GM20000 (cell line): ENCODE results near the gene EML6.

Source experiments
- DNase-seq: peaks from one replicate; pipeline ENCODE4 v3.0.0; 2012; ENCODE audit warnings: low spot score
- TF ChIP-seq, protein P1 (sequence below): IDR thresholded peaks from 2 replicates; pipeline ENCODE4 v1.5.1; 2012; ENCODE audit warnings: mild to moderate bottlenecking, control low read depth; ENCODE audit errors: extremely low read depth, missing control alignments

The EML6 gene

GRCh38 chr2:54770676-54771075, 47.2 kb downstream of the EML6 start:
- DNase-seq, result no peak
- TF ChIP-seq, protein P1, sequence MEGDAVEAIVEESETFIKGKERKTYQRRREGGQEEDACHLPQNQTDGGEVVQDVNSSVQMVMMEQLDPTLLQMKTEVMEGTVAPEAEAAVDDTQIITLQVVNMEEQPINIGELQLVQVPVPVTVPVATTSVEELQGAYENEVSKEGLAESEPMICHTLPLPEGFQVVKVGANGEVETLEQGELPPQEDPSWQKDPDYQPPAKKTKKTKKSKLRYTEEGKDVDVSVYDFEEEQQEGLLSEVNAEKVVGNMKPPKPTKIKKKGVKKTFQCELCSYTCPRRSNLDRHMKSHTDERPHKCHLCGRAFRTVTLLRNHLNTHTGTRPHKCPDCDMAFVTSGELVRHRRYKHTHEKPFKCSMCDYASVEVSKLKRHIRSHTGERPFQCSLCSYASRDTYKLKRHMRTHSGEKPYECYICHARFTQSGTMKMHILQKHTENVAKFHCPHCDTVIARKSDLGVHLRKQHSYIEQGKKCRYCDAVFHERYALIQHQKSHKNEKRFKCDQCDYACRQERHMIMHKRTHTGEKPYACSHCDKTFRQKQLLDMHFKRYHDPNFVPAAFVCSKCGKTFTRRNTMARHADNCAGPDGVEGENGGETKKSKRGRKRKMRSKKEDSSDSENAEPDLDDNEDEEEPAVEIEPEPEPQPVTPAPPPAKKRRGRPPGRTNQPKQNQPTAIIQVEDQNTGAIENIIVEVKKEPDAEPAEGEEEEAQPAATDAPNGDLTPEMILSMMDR, result no peak

- TF ChIP-seq, protein P1, result no peak
- no peak for DNase-seq
These were observed 47.9 kb downstream of the EML6 start for GRCh38 chr2:54771166-54771885.

GRCh38 chr2:54772110-54772509, 48.6 kb downstream of the EML6 start:
- TF ChIP-seq, protein P1, result no peak
- no peak for DNase-seq

DNA sequence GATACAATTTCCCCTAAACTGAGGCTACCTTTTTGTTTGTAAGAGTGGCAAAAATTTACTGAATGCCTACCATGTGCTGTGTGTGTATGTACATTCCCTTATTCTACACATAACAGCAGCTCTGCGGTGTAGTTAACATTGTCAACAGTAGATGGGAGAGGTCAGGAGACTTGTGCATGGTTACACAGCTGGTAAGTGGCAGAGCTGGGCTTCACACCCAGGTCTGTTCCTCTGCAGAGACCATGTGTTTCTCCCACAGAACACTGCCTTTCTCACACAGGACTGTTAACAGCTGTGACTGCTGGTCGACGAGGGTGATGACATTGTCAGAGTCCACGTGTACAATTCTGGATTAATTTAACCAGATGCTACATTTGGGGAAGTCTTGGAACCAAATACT, 49.1 kb downstream of the EML6 start:
- TF ChIP-seq, protein P1, result no peak
- no peak for DNase-seq

DNA sequence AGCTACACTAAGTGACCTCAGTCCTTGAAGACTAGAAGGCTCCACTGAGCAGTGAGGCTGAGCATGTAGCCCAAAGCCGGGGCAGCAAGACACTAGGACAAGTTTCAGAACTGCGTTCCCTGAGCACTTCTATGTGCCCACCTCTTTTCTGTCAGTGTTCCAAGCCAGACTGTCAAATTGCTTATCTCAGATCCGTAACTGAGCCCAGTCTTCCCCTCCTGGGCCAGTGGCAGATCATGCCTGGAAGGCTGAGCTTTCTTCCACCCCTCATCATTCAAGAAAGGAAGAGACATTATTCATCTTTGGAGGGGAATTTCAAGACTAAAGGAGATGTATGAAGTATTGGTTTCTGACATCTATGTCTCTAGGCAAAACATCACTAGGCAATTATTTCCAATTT, 49.8 kb downstream of the EML6 start:
- TF ChIP-seq, protein P1, result no peak
- DNase-seq, result no peak

DNA sequence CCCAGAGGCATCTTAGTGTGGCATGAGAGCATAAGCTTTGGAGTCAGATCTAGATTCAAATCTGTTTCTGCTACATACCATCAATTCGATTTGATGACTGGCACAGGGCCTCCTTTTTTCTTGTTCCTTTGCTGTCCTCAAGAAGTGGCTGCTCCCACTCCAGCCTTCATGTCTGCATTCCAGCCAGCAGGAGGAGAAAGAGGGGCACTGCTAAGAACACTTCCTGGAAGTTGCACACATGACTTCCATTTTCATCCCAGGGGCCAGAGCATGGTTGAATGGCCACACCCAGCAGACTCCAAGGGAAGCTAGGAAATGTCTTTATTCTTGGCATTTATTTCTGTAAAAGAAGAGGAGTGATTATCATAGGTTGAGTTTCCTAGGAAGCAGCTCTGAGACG, 50.4 kb downstream of the EML6 start:
- DNase-seq, result no peak

DNA sequence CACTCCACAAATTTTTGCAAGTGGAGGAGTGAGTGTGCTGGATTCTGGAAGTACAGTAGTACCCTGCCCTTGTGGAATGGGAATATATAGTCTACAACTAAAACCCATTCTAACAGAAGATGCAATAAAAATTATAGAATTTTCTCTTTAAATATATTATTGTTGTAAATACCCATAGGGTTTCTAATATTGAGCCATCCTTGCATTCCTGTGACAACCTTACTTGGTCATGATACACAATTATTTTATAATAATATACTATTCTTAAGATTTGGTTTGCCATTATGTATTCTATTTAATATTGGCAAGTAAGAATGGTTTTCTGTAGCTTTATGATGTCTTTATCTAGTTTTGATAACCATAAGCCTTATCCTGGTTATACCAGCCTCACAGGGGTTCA, 52.2 kb downstream of the EML6 start:
- DNase-seq, result no peak
- TF ChIP-seq, protein P1, result no peak

More for the DNA sequence above, 50.4 kb downstream of the EML6 start:
- TF ChIP-seq, protein P1, result no peak
